ENCODE data around the gene VSNL1.

DNA sequence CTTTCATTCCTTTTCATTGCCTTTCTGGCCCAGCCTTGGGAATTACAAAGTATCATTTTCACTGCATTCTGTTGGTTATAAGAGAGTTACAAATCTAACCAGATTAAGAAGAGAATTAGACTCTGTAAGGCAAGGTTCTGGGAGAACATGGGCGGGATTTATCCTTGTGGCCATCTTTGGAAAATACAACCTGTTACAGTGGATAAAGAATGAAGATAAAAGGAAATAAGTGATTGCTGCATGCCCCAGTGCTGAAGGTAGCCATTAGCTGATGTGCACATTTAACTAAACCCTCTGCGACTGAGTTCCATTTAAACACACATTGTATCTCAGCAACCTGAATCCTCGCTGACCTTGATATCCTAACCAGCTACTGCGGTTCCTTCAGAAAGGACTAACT is 119.7 kb downstream of the VSNL1 start:
- TF ChIP-seq POLR2AphosphoS5 (IDR thresholded peaks at IDR 0.05; ENCODE audit: low read depth, low read length) (no peak), POLR2A (IDR thresholded peaks at IDR 0.05; ENCODE audit: low read depth, low read length) (no peak)
